HFF-Myc (cell line): Measurements from ENCODE around the gene SERGEF.

ENCODE experiments used
- DNase-seq: peaks from one replicate; pipeline ENCODE4 v3.0.0-alpha.2; 2011; ENCODE audit warnings: low read depth; ENCODE audit errors: extremely low read depth
- H3K4me3 ChIP-seq: replicated peaks from 2 replicates; pipeline ENCODE4 v1.5.1; 2011; ENCODE audit warnings: low read depth, mild to moderate bottlenecking, control low read depth, low read length
- TF ChIP-seq, protein P1 (sequence below): IDR thresholded peaks from 2 replicates; pipeline ENCODE4 v1.5.1; 2012; ENCODE audit warnings: mild to moderate bottlenecking, low read depth, low read length, control low read depth; ENCODE audit errors: missing control alignments

The SERGEF gene

DNA sequence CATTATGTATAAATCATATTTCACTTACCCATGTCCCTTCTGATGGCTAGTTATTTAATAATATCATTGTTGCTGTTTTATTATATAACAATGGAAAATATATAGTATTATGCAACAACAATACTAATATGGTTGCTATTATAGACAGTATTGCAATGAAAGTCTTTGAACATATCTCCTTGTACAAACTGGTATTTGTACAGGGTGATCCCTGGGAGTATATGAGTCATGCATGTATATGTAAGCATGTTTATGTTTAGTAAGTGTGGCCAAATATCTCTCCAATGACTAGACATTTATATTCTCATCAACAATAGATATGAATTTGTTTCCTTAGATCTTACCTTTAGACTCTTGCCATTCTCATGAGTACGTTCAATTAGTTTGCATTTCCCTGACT lies 222.4 kb downstream of the SERGEF start:
- DNase-seq = no peak
- no peak overlapping the region for H3K4me3 ChIP-seq
- TF ChIP-seq, protein P1, sequence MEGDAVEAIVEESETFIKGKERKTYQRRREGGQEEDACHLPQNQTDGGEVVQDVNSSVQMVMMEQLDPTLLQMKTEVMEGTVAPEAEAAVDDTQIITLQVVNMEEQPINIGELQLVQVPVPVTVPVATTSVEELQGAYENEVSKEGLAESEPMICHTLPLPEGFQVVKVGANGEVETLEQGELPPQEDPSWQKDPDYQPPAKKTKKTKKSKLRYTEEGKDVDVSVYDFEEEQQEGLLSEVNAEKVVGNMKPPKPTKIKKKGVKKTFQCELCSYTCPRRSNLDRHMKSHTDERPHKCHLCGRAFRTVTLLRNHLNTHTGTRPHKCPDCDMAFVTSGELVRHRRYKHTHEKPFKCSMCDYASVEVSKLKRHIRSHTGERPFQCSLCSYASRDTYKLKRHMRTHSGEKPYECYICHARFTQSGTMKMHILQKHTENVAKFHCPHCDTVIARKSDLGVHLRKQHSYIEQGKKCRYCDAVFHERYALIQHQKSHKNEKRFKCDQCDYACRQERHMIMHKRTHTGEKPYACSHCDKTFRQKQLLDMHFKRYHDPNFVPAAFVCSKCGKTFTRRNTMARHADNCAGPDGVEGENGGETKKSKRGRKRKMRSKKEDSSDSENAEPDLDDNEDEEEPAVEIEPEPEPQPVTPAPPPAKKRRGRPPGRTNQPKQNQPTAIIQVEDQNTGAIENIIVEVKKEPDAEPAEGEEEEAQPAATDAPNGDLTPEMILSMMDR = no peak

DNA sequence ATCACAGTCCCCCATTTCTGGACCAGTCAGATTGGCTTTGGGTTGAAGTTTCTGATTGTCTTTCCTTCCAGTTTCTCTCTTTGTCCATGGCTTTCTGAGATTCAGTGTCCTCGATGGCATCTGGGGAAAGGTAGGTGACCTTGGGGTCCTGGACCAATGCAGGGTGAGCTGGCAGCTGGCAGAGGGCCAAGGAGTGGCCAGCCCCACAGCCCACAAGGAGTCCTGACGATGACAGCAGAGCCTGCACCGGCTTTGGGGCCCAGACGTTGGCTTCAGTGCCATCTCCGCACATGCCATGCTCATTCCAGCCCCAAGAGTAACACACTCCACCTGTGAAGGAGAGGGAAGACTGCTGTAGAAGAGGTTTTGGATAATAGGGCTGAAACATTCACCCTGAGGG lies 224.8 kb downstream of the SERGEF start:
- H3K4me3 ChIP-seq = no peak overlapping the region
- DNase-seq = no peak
- TF ChIP-seq, protein P1 = no peak

DNA sequence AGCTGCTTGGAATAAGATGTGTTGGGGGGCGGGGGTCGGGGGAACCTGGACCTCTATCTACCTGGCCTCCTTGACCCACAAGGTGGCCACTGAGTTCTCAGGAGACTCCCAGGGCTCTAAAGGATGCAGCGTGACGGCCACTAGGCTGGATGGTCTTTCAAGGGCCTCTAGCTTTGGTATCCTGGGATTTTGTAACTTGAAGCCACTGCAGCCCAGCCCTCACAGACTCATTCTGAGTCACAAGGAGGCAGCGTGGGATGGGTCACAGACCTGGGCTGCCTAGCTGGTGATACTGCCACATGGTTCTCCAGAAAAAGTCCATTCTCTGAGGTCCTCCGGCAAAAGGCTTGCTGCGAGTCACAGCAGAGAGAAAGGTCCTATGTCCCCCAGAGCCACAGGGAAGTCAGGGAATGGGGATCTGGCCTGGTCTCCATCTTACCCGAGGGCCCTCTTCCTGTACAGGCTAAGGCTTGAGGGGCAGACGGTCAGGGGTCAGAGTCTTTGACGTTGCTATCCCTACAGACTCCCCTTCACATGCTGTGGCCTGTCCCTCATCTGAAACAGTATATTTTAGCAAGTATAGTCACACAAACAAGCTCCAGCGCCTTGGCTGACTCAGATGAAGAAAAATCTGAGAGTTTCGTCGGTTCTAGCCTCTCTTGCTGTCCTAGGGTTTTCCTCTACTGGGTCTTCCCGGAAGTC lies 225.9 kb downstream of the SERGEF start:
- DNase-seq = peak; percentile 69

DNA sequence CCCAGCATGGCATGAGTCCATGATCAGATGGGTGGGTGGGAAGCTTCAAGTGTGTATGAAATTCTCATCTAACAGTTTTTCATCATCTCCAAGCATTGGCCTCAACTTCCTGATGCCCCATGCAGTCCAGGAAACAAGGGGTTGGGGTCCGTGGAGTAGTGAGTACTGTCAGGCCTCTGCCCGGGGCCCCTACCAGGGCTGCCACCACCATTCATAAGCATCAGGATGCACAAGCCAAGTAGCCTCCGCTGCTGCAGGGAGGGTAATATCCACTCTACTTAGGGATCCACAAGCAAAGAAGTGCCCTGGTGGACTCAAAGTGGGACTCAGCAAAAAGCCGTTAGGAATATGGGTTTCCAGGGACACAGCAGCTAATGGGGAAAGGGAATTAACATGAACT lies 229.0 kb downstream of the SERGEF start:
- no peak overlapping the region for H3K4me3 ChIP-seq
- DNase-seq = no peak
- TF ChIP-seq, protein P1 = no peak

More for the DNA sequence above, 225.9 kb downstream of the SERGEF start:
- TF ChIP-seq, protein P1 = no peak
- no peak overlapping the region for H3K4me3 ChIP-seq

DNA sequence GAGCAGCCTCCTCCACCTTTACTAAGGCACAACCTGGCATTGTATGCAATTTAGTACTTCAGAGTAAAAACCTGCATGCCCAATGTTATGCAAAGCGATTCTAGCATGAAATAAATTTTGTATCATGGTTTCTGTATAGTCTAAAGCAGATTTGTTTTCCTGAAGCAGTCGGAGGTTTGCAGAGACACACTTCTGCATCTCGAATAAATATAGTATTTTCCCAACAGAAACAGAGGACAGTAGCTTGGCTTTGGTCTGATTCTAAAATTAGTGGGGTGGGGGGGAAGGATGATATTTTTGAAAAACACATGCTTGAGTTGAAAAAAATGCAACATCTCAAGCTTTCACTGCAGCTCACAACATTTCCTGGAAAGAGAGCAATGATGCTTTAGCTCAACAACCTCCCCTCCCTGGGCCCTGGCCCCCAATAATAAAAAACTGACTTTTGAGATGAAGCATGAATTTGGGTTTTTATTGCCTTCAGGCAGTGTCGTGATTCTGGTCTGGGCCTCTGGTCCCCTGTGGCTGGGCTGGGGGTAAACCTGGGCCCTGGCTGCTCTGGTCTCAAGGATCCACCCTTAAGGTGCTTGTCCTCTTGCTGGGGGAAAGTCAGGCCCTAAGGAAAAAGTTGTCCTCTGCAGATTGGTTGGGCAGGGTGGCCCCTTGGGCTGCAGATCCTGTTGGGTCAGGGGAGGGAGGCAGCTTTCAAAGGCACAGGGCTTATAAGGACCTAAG lies 230.1 kb downstream of the SERGEF start:
- TF ChIP-seq, protein P1 = no peak
- DNase-seq = no peak
- no peak overlapping the region for H3K4me3 ChIP-seq

DNA sequence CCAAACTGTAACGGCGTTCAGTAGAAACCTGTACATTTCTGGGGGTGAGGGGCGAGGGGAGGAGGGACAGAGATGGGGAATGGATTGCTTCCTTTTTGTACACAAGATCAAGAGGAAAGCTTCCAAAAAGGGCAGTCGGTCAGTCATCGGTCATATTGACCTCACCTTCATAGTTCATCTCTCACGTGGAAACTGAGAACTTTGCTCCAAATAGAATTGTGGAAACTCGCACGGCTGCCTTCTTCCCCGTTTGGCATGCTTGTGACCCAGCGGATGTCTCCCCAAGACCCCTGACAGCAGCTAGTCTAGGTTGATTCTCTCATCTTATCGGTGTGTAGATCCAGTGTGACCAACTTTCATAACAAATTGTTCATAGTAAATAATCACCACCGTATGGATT lies 230.7 kb downstream of the SERGEF start:
- H3K4me3 ChIP-seq = no peak overlapping the region
- no peak for DNase-seq
- TF ChIP-seq, protein P1 = no peak
